GM19099 (cell line): ENCODE results near the gene OR9A2.

ENCODE experiments used
- POLR2A ChIP-seq: IDR thresholded peaks from 3 replicates; pipeline ENCODE4 v1.6.1; 2011; ENCODE audit warnings: low read depth; ENCODE audit not compliant: insufficient read length; ENCODE audit errors: extremely low read depth

The OR9A2 gene, protein sequence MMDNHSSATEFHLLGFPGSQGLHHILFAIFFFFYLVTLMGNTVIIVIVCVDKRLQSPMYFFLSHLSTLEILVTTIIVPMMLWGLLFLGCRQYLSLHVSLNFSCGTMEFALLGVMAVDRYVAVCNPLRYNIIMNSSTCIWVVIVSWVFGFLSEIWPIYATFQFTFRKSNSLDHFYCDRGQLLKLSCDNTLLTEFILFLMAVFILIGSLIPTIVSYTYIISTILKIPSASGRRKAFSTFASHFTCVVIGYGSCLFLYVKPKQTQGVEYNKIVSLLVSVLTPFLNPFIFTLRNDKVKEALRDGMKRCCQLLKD

DNA sequence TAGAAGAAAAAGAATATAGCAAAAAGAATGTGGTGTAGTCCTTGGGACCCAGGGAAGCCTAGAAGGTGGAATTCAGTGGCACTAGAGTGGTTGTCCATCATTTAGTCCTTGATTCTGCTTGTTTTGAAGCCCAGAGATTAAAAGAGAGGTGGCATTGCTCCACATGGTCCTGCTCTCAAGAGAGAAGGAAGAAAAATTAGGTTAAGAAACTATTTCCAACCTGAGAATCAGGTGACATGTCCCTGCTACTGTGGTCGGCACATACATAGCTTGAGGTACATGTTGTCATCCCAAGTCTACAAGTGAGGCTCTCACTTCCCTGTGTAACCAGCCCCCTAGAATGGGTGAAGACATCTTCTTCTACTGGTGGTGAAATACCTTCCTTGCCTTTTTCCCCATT, at the start of gene OR9A2:
OR9A2 (minus strand) TSS at position 101 of the 400 bp plus-strand sequence; CDS start at position 101, 0 bp downstream.
- no peak for TF ChIP-seq POLR2A

DNA sequence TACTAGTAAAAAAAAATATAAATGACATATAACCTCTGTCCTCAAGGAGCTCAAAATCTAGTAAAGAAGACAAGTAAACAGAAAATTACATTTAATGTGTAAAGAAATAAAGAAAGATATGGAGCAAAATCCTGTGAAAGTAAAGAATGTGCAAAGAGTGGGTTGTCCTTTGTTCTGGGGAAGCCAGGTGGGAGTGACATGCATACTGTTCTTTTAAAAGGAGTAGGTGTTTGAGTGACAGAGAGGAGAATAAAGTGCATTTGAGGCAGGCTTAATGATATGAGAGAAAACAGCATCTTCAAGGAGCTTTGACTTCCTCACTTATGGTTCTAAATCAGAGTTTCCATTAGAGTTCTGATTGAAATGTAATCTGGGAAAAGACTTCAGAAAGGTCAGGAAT, 47.2 kb upstream of the OR9A2 start:
- TF ChIP-seq POLR2A: no peak

DNA sequence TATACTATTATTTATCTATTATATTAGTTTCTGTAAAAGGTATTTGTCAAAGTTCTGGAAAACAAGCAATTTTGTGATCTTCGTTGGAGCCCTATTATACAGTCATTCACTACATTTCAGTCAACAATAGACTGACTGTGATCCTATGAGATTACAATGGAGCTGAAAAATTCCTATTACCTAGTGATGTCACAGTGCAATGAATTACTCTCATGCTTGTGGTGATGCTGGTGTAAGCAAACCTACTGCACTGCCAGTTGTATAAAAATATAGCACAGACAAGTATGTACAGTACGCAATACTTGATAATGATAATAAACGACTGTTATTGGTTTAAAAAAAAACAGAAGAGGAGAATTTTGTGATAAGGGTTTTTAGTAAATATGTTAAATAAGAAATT, 46.6 kb upstream of the OR9A2 start:
- no peak for TF ChIP-seq POLR2A

DNA sequence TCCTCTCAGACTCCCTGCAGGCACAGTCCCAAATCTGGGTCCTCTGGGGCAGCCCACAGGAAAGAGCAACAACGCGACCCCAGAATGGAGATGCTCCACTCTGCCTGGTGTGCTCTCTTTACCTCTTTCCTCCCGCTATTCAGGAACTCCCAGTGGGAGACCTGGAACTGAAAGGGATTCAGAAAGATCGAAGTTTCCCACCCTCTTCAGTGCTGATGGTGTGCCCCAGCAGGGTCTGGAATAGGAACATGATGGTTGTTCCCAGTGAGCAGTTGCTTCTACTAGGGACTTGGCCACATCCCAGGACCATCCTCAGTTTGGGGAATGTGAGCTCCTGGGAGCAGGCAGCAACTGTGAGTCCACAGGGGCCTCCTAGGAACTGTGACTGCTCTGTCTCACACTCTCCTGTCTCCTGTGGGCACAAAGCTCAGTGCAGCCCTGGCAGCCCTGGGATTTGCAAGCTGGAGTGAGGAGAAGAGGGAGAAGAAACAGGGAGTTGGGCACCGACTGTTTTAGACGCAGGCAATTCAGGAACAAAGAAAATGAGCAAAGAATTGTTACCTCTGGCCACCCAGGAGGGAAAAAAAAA, 43.1 kb upstream of the OR9A2 start:
- no peak for TF ChIP-seq POLR2A

DNA sequence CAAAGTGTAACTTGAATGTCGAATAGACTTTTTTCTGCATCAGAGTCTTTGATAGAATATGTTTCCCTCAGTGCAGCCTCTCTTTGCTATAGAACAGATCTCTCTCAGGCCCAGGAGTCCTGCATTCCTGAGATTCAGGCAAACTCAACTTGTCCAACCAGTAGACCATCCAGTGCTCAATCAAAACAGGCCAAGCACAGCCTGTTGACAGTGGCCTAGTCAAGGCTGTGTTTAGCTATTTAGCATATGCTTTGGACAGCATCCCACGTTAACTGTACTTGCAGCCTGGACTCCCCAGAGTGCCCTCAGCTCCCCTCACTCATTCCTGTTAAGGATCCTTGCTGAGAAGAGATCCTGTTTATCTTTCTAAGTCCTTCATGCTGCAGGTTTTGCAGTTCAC, 41.5 kb upstream of the OR9A2 start:
- TF ChIP-seq POLR2A: no peak

DNA sequence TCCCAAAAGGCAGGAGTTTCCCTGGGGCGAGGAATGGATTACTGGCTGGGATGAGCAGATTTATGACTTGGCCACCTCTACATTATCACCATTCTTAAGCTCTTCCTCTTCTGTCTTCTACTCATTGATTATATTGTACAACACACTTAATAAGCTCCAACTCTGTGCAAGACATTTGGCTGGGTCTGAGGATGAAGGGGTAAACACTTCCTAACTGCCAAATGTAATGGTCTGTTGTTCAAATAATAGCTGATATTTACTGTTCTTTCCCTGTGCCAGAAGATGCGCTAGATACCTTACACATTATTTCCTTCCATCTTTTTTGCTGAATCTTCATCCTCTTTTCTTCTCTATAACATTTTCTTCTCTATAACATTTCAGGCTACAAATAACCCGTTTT, 36.8 kb upstream of the OR9A2 start:
- no peak for TF ChIP-seq POLR2A

DNA sequence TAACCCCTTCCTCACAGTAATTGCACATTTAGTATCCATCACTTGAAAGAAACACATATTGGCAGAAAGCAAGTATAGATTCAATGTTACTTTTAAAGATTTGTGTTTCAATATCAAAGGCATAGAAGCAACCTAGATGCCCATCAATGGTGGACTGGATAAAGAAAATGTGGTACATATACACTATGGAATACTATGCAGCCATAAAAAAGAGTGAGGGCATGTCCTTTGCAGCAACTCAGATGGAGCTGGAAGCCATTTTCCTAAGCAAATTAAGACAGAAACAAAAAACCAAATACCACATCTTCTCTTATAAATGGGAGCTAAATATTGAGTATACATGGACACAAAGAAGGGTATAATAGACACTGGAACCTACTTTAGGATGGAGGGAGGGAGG, 28.8 kb upstream of the OR9A2 start:
- no peak for TF ChIP-seq POLR2A

DNA sequence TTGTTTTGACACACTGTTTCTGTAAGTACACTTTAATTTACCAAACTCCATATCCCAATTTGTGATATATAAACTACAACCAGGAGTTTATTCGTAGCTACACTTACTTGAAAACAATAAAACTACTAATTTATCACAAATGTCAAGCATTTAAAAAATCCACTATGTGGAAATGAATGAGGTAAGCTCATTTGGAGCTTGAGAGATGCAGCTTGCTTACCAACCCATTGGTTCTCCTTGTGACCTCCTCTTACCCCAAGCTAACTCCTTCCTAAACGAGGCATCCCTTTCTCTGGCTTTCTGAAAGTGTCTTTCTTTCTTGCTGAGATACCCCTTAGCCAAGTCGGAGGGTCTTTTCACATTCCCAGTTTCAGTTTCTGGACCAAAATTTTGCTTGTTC, 27.7 kb upstream of the OR9A2 start:
- TF ChIP-seq POLR2A: no peak

DNA sequence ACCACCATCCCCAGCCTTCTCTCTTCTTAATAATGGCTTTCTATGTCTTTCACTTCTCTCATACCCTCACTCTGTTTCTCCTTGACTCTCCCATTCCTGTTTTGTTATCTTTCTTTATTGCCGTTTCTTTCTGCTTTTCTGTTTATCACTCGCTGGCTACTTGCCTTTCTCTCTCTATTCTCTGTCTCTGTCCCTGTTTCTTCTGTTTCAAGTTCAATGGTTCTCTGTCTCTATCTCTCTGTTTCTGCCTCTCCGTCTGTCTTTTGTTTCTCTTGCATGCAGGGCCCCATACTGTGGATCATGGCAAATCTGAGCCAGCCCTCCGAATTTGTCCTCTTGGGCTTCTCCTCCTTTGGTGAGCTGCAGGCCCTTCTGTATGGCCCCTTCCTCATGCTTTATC, 25.1 kb upstream of the OR9A2 start, which contains the start of gene OR6V1:
OR6V1 (plus strand) TSS at position 301 of the 400 bp plus-strand sequence; CDS start at position 301, 0 bp downstream.
- TF ChIP-seq POLR2A: no peak

DNA sequence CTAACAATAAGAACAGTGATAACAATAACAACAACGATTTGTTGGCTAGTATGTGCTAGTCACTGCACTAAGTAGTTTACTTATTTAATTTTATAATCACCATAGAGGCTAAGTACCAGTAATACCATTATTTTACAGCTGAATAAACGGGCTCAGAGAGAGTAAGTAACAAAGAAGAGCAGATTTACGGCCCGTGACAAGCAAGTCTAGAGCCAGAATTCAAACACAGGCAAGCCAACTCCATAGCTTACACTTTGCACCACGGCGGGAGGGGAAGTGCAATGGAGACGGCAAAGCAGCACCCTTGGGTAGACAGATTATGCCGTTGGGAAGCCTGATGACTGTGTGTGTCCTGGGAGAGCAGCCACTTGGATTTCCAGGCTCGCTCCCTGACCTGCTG, 24.0 kb upstream of the OR9A2 start:
- TF ChIP-seq POLR2A: no peak

DNA sequence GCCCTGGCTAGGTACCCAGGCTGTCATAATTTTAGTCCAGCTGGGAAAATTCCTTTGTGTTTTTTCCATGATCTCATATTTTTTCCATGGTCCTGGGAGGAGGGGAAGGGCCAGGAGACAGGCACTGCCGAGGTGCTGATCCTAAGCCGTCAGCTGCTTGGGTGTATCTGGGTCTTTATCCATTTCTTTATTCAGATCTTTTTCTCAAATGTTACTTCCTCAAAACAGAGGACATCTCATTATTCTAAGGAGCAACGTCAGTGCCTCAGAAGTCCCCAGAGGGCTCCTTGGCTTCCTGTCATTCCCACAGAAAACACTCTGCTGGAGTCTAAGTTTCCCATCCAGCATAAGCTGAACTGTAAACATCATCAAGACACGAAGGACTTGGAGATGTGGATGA, 22.4 kb upstream of the OR9A2 start:
- TF ChIP-seq POLR2A: no peak

DNA sequence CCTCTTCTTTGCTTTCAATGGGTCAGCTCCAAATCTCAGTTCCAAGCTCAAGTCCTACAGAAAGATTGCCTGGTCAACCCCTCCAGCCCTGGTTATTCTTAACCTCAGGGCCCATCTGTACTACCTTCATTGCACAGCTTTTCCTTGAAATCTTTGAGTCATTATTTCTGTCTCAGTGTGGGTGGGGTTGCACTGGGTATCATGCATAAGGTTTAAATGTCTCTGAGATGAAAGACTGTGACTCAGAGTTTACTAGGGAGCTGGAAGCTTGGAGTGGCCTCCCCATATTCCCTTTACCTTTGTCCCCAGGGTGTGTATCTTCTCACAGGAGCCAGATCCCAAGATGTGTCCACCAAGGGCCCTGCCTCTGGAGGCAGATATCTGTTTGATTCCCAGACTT, 21.9 kb upstream of the OR9A2 start:
- TF ChIP-seq POLR2A: no peak

DNA sequence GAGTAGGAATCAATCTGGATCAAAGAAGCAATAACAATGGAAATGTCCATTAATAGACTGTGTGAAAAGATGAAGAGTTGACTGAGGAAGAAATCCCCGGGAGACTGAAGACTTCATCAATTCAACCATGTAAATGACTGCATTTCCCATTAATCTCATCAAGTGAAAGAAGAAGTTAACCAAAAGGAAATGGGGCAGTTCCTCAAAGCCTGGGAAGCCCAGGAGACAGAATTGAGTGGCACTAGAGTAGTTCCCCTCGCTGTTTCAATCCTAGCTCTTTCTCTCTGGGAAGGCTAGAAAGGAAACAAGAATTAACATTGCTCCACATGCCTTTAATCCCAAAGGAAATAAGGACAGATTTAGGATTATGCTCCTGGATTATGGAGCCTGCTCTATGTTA, 20.4 kb upstream of the OR9A2 start:
- TF ChIP-seq POLR2A: no peak

DNA sequence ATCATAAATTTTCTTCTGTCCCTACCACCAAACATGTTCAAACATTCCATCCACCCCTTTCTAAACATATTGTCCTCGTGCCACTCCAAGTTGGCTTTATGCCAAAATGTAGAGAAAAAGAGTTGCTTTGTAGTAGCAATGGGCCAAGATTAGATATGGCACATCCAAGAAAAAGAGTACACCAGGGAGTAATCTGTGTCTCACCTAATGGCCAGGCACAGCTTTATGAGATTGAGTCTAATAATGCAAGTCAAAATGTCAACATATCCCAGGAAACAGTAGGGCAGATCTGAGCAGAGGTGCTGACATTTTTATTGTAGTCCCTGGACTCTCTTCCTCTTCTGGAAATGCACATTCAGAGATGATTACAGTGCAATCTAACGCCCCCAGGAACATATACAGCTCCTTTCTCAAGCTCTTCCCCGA, 19.5 kb upstream of the OR9A2 start:
- TF ChIP-seq POLR2A: no peak

DNA sequence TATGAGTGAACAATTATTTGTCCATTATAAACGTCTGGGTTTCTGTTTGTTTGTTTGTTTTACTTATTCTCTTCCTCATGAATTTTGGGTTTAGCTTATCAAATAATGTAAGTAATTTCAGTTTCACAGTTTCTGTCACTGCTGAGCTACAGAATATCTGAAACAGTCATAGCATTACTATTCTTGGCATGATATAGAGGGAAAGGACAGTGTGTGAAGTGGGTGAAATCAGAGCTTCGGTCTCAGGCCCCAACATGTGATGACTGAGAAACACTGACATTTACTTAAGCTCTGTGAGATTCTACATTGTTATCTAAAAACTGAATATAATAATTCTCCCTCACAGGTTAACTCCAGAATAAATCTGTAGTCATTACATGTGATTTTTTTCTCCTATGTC, 16.5 kb upstream of the OR9A2 start:
- no peak for TF ChIP-seq POLR2A

DNA sequence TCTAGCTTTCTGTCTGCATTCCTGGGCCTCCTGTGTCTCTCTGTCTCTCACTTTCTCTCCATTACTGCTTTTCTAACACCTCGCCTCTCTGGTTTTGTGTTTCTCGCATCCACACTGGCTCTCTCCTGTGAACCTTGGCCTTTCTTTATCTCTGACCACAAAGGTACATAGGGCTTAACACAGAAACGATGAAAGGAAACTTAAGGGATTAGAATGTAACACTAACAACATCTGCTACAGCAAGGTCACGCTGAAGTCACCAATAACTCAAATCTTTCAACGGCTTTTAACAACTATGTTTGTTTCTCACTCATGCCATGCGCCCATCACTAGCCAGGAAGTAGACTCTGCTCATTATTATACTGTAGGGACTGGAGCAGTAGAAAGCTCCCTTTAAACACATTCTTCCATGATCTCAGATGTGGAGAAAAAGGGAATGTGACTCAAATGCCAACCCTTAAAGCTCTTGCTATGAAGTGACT, 15.9 kb upstream of the OR9A2 start:
- TF ChIP-seq POLR2A: no peak
